Panc1 (cell line): ENCODE measurements around the gene DGCR2.

Experiments
- CTCF ChIP-seq: fragments of 450-650 bp; IDR thresholded peaks from 2 replicates; pipeline ENCODE4 v1.5.1; 2017; ENCODE audit warnings: mild to moderate bottlenecking
- POLR2AphosphoS5 ChIP-seq: IDR thresholded peaks from 2 replicates; pipeline ENCODE4 v1.6.1; 2012; ENCODE audit warnings: mild to moderate bottlenecking, low read depth, low read length, moderate library complexity
- REST ChIP-seq, 2 experiments: IDR thresholded peaks; 2 replicates each; pipeline ENCODE4 v1.6.1; 2011 to 2012; ENCODE audit warnings: low read depth in 2 of 2, control low read depth in 1 of 2, low read length in 1 of 2, mild to moderate bottlenecking in 1 of 2, moderate library complexity in 1 of 2; ENCODE audit not compliant: insufficient read depth in 1 of 2

GRCh38 chr22:19058713-19059451 lies 63.3 kb downstream of the DGCR2 start:
- TF ChIP-seq CTCF (no peak), POLR2AphosphoS5 (no peak), REST (IDR thresholded peaks at IDR 0.05; ENCODE audit: insufficient read depth in 1 of 2, low read depth in 2 of 2, low read length in 1 of 2) (no peak)
